Epithelial cell of proximal tubule (primary cell): ENCODE measurements around the gene EIPR1. TPM values are rescaled to one million over a fixed set of nuclear protein-coding genes. Genes with fewer than 3 reads are reported as not detected.

Source experiments
- DNase-seq: peaks from one replicate; pipeline ENCODE4 v3.0.0-alpha.2; 2011; ENCODE audit warnings: low read depth
- H3K4me3 ChIP-seq: 2 replicates; pipeline ENCODE4 v1.5.1; 2011; ENCODE audit warnings: low read depth, mild to moderate bottlenecking, low read length
- total RNA-seq: library from RNA; depleted of rRNA; stranded (reverse); fragments of >200 nt; gene quantifications from 2 replicates; pipeline ENCODE4 v1.2.3, GENCODE V29; 2015
- TF ChIP-seq, protein P1 (sequence below): conservative IDR thresholded peaks from 2 replicates; pipeline ENCODE4 v1.5.1; 2012; ENCODE audit warnings: low read depth, mild to moderate bottlenecking, low read length

The EIPR1 gene
- total RNA-seq, 1 donor from 2014 or later, result 43.9 TPM

DNA sequence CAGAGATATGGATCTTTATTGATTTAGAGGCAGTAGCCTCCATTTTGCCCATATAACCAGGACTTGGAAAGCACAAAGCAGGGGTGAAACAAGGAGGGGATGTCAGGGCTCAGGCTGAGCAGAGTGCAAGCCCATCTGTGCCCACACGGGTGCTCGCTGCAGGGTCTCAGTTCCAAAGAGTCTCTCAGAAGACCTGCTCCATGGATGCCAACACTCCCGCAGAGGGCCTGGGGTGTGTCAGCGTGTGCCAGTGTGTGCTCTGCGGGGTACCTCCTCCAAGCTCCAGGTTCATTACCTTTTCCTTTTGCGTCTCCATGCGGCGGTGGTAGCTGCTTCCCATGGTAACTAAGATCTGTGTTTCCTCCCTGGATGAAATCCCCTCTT lies 107.5 kb downstream of the EIPR1 start:
- TF ChIP-seq, protein P1, sequence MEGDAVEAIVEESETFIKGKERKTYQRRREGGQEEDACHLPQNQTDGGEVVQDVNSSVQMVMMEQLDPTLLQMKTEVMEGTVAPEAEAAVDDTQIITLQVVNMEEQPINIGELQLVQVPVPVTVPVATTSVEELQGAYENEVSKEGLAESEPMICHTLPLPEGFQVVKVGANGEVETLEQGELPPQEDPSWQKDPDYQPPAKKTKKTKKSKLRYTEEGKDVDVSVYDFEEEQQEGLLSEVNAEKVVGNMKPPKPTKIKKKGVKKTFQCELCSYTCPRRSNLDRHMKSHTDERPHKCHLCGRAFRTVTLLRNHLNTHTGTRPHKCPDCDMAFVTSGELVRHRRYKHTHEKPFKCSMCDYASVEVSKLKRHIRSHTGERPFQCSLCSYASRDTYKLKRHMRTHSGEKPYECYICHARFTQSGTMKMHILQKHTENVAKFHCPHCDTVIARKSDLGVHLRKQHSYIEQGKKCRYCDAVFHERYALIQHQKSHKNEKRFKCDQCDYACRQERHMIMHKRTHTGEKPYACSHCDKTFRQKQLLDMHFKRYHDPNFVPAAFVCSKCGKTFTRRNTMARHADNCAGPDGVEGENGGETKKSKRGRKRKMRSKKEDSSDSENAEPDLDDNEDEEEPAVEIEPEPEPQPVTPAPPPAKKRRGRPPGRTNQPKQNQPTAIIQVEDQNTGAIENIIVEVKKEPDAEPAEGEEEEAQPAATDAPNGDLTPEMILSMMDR, result no peak
- no peak for DNase-seq
- no peak overlapping the region for H3K4me3 ChIP-seq

DNA sequence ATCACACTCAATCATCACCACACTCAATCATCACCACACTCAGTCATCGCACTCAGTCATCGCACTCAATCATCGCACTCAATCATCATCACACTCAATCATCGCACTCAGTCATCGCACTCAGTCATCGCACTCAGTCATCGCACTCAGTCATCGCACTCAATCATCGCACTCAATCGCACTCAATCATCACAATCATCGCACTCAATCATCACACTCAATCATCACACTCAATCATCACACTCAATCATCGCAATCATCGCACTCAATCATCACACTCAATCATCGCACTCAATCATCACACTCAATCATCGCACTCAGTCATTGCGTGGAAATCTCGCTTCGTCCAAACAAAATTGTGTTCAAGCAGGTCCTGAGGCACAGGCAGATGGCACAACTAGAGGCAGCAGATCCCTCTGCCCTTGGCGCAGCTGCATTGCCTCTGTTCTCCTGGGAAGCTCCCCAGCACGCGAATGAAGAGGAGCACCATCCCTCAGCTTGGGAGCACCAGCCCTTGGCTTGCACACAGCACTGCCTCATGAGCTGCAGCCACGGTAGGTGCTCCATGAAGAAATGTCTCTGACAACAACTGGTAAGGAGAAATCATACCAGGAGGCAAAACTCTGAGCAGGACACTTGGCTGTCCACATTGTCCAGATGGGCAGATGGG lies 108.1 kb downstream of the EIPR1 start:
- DNase-seq, result no peak
- TF ChIP-seq, protein P1, result no peak
- no peak overlapping the region for H3K4me3 ChIP-seq

DNA sequence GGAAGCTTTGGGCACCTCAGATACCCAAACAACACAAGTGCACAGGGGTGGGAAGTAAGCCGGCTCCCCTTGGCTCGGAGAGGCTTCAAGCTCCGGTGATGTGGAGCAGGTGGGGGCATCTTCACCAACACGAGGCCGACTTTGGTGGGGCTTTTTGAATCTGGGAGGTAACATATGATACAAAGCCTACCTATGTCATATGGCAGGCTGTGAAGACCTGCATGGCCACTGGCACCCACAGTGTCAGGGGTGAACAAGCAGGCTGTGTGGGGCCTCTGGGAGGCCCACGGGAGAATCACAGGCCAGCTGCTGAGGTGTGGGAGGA lies 109.0 kb downstream of the EIPR1 start:
- DNase-seq, result no peak
- TF ChIP-seq, protein P1, result no peak
- no peak overlapping the region for H3K4me3 ChIP-seq

DNA sequence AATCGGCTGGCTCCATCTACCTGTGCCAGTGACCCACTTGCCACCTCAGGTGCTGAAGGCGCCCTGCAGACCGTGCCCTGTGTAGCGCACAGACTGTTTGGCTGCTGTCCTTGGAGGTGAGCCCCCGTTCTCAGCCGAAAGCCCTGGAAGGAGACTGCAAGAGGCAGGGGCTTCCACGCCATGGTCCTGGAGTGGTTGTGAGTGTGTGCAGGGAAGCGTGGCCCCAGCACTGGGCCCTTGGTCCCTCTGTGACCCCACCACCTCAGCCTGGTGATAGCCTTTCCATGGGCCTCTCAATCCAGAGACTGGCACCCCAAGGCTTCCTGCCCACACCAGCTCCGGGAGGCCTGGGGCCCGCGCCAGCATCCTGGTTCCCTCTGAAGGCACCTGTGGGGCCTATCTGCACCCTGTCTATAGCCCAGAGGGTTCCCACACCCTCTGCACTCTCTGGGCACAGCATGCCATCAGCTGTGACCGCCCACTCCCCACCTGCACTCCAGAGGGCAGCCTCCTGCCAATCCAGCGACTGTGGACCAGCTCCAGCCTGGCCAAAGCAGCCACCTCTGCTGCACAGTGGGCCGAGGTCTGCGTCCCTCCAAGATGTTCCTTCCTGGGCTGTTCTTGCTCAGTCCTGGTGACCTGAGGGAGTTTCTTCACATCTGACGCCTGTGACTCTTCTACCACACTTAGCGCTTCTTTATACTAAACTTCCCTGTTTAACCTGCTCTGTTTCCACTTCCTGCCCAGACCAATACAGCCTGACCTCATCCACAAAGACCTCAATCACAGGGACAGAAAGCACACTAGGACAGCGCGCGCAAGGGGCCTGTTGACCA lies 109.5 kb downstream of the EIPR1 start:
- TF ChIP-seq, protein P1, result no peak
- no peak overlapping the region for H3K4me3 ChIP-seq
- no peak for DNase-seq

DNA sequence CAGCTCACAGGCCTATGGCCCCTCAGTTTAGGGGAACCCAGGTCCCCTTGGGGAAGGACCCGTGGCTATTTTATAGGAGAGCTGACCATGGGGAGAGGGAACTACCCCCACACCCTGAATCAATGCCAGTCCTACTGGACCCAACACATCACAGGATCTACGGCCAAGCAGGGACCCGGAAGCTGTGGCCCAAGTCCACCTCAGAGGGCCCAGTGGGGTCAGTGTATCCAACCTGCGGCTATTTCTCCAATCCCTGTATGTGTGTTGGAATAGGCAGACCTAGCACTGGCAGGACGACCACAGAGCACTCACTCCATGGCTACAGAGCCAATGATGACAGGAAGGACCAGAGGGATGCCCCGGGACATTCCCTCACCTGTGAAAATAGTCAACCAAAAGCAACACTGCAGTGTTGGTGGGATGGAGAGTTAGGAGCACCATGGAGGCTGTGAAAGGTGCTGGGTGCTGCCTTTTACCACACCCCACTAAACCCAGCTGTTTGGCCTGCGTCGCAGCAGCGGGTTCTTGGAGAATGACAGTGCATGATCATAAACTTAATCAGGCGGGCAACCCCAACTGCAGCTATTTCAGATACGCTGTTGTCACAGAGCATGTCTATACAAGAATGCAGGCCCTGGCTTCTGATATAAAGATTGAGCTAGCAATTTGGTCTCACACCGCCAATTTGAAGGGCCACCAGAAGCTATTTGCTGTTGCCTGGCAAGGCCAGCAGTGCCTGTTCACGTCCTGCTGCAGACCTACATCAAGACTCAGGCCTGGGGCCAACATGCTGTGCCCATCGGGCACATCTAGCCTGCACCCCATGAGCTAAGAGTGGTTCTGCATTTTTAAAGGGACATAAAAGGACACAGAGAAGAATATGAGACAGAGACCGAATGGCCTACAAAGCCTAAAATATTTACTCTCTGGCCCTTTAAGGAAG lies 110.4 kb downstream of the EIPR1 start:
- no peak for DNase-seq
- H3K4me3 ChIP-seq, result no peak overlapping the region
- TF ChIP-seq, protein P1, result no peak

DNA sequence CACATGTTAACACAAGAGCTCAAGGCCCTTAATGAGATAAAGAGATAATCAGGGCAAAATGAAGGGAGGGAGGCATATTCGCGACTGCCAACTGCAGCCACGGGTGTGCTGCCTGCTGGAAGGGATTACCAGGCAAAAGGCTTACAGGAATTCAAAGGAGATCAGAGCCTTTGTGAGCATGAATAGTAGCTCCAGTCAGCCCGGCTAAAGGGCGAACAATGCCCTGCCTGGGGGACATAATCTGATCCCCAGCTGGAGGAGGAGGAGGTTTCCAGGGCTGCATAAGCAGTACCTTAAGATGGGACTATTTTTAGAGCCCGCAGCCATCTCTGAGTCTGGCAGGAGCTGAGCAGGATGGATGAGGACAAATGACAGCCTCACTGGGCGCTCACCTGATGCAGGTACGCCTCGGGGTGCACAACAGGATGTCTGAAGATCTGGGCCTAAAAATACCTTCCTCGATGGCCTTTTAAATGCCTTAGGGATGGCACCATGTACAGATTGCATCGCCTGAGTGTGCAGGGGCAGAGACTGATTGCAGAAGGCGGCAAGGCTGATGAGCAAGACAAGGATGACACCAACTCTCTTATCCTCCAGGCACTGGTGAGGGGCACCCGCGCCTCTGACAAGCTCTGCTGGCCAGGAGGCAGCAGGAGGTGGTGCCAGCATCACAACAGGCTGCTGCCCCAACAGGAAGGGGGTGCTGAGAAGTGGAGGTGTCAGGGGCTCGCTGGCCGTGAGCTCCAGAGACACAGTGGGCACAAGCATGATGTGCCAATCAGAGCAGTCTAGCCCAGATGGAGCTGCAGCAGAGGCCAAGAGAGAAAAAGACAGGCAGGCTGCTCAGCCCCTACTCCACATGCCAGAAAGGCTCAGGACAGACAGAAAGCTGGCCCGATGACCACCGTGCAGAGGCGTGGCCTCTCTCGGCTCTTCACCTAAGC lies 111.4 kb downstream of the EIPR1 start:
- TF ChIP-seq, protein P1, result no peak
- no peak for DNase-seq
- no peak overlapping the region for H3K4me3 ChIP-seq
